Activated CD8-positive, alpha-beta T cell treated with anti-CD3 and anti-CD28 coated beads for 36 hours (primary cell): ENCODE measurements around the gene EPHB1. TPM values are rescaled to one million over a fixed set of nuclear protein-coding genes. Genes with fewer than 3 reads are reported as not detected.
"Not testable (repeated sequence)": the region's sequence is repeated elsewhere in the genome, so short reads cannot be mapped to it uniquely, and the experiment has no call there.

Experiments
- ATAC-seq: fragments of 200-7000 bp; cut with Tn5 transposase; one replicate; pipeline ENCODE4 v1.10.0; 2021; ENCODE audit warnings: mild to moderate bottlenecking, moderate library complexity
- CTCF ChIA-PET: fragments of 350-600 bp; sonication (Branson Sonifier 250); formaldehyde crosslinking; loops from one replicate; lab custom pipeline; 2021; ENCODE audit warnings: antibody characterized with exemption; lab: Charles Lee
- POLR2A ChIA-PET: fragments of 350-600 bp; sonication (Branson Sonifier 250); formaldehyde crosslinking; loops from one replicate; lab custom pipeline; 2021; ENCODE audit warnings: antibody characterized with exemption; lab: Charles Lee
- DNase-seq: peaks from one replicate; pipeline ENCODE4 v3.0.0-alpha.2; 2020
- H3K27ac Mint-ChIP-seq: one replicate; pipeline ENCODE4 v1.8.0; 2021; ENCODE audit warnings: mild to moderate bottlenecking, mixed read lengths
- H3K27me3 Mint-ChIP-seq: one replicate; pipeline ENCODE4 v1.8.0; 2021; ENCODE audit warnings: mixed read lengths
- H3K36me3 Mint-ChIP-seq: one replicate; pipeline ENCODE4 v1.8.0; 2021; ENCODE audit warnings: low read depth, mixed read lengths
- H3K4me1 Mint-ChIP-seq: one replicate; pipeline ENCODE4 v1.8.0; 2021; ENCODE audit warnings: low read depth, mixed read lengths
- H3K4me3 Mint-ChIP-seq: one replicate; pipeline ENCODE4 v1.8.0; 2021; ENCODE audit warnings: mild to moderate bottlenecking, moderate library complexity, mixed read lengths
- H3K9me3 Mint-ChIP-seq: one replicate; pipeline ENCODE4 v1.8.0; 2021; ENCODE audit warnings: mixed read lengths
- CTCF ChIP-seq: fragments of 200-600 bp; IDR thresholded peaks from one replicate; pipeline ENCODE4 v1.8.0; 2022; ENCODE audit warnings: antibody characterized with exemption, mild to moderate bottlenecking
- intact Hi-C: fragments of 100-400 bp; cut with micrococcal nuclease; formaldehyde crosslinking; loops from one replicate; pipeline ENCODE4 v1.10.0; 2022
- total RNA-seq, 2 experiments: library from RNA; stranded (reverse); gene quantifications; one replicate each; pipeline ENCODE4 v1.2.3, GENCODE V29; 2021

EPHB1 gene
- total RNA-seq, 2 experiments from 2014 or later = 0.78 TPM; not detected in 1

- intact Hi-C loops = no loop called here
Measured at GRCh38 chr3:134998158-134998557, 203.1 kb downstream of the EPHB1 start.

GRCh38 chr3:134998855-134999254 lies 203.8 kb downstream of the EPHB1 start:
- no peak for ATAC-seq

More at GRCh38 chr3:134998158-134998557, 203.1 kb downstream of the EPHB1 start:
- H3K27ac Mint-ChIP-seq = no peak overlapping the region
- TF ChIP-seq CTCF = no peak
- CTCF ChIA-PET = no interaction called here
- DNase-seq (no peak), ATAC-seq (no peak)
- no peak overlapping the region for H3K4me3 Mint-ChIP-seq
- H3K27me3 Mint-ChIP-seq = peaks cover 7% of the 10 kb centered on the region
- no peaks in the 10 kb centered on the region for H3K4me1 Mint-ChIP-seq
- POLR2A ChIA-PET = no interaction called here
- no peaks in the 10 kb centered on the region for H3K36me3 Mint-ChIP-seq
- no peaks in the 10 kb centered on the region for H3K9me3 Mint-ChIP-seq

GRCh38 chr3:135000465-135000864 lies 205.4 kb downstream of the EPHB1 start:
- no peak overlapping the region for H3K27ac Mint-ChIP-seq
- H3K4me1 Mint-ChIP-seq = no peaks in the 10 kb centered on the region
- CTCF ChIA-PET = no interaction called here
- no peak for ATAC-seq
- peaks cover 8% of the 10 kb centered on the region for H3K27me3 Mint-ChIP-seq
- no peak for TF ChIP-seq CTCF
- intact Hi-C loops = no loop called here
- no peak for DNase-seq
- H3K9me3 Mint-ChIP-seq = no peaks in the 10 kb centered on the region
- POLR2A ChIA-PET = no interaction called here
- no peak overlapping the region for H3K4me3 Mint-ChIP-seq
- H3K36me3 Mint-ChIP-seq = no peaks in the 10 kb centered on the region

More at GRCh38 chr3:134998855-134999254, 203.8 kb downstream of the EPHB1 start:
- no peak for TF ChIP-seq CTCF
- Mint-ChIP-seq H3K4me1 (no peaks in the 10 kb centered on the region), H3K4me3 (no peak overlapping the region), H3K27ac (no peak overlapping the region), H3K36me3 (no peaks in the 10 kb centered on the region), H3K27me3 (peaks cover 7% of the 10 kb centered on the region), H3K9me3 (no peaks in the 10 kb centered on the region)
- CTCF ChIA-PET = no interaction called here
- POLR2A ChIA-PET = no interaction called here
- no peak for DNase-seq
- intact Hi-C loops = no loop called here

- not testable (repeated sequence) for ATAC-seq, H3K27me3 Mint-ChIP-seq
Measured at GRCh38 chr3:135005616-135006015, 210.6 kb downstream of the EPHB1 start.

GRCh38 chr3:135007607-135008006 lies 212.5 kb downstream of the EPHB1 start:
- H3K4me3 Mint-ChIP-seq = no peak overlapping the region
- H3K4me1 Mint-ChIP-seq = no peaks in the 10 kb centered on the region
- TF ChIP-seq CTCF = no peak
- DNase-seq = no peak
- H3K27ac Mint-ChIP-seq = no peak overlapping the region
- intact Hi-C loops = no loop called here
- ChIA-PET POLR2A (no interaction called here), CTCF (no interaction called here)
- no peak for ATAC-seq
- no peaks in the 10 kb centered on the region for H3K9me3 Mint-ChIP-seq
- H3K36me3 Mint-ChIP-seq = peaks cover 1% of the 10 kb centered on the region
- peaks cover 4% of the 10 kb centered on the region for H3K27me3 Mint-ChIP-seq

More at GRCh38 chr3:135005616-135006015, 210.6 kb downstream of the EPHB1 start:
- H3K27ac Mint-ChIP-seq, DNase-seq, POLR2A ChIA-PET, H3K36me3 Mint-ChIP-seq, CTCF ChIA-PET, H3K4me3 Mint-ChIP-seq, H3K9me3 Mint-ChIP-seq, intact Hi-C loops, H3K4me1 Mint-ChIP-seq: not testable (repeated sequence)

GRCh38 chr3:135008326-135008725 lies 213.3 kb downstream of the EPHB1 start:
- DNase-seq (no peak), ATAC-seq (no peak)
- no peak overlapping the region for H3K27ac Mint-ChIP-seq
- no peaks in the 10 kb centered on the region for H3K4me1 Mint-ChIP-seq
- peaks cover 1% of the 10 kb centered on the region for H3K36me3 Mint-ChIP-seq
- TF ChIP-seq CTCF = no peak
- no peaks in the 10 kb centered on the region for H3K9me3 Mint-ChIP-seq
- ChIA-PET POLR2A (no interaction called here), CTCF (no interaction called here)
- intact Hi-C loops = no loop called here
- no peak overlapping the region for H3K4me3 Mint-ChIP-seq
- H3K27me3 Mint-ChIP-seq = peaks cover 4% of the 10 kb centered on the region
